Stimulated activated CD8-positive, alpha-beta memory T cell treated with anti-CD3 and anti-CD28 coated beads, Interleukin-15, amount 100 ng/mL, for 48 hours (primary cell): ENCODE measurements around the gene KRTAP19-3.
"Not testable (repeated sequence)": the region's sequence is repeated elsewhere in the genome, so short reads cannot be mapped to it uniquely, and the experiment has no call there.

Source experiments
- DNase-seq, 2 donors: peaks; one replicate each; pipeline ENCODE4 v3.0.0-alpha.2; 2020; ENCODE audit warnings: low read depth in 2 of 2

The KRTAP19-3 gene

DNA sequence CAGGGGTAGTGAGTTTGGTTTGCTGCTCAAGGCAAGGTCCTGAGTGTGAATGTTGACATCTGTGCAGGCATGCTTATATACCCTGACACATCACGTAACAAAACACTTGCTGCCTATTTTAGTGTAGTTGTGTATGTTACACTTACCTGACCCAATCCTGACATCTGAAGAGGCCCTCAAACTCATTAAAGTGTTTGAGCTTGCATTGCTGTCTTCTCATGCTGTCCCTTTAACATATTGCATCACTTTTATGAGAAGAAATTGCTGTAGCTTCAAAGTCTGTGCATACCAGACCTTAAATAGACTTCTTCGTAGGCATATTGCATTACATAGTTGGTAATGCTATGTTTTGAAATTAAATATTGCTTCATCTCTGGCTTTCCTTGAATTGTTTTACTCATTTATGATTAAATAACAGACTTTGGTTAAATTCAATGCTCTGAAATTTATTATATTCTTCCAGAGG, at the start of gene KRTAP19-3:
Gene KRTAP19-3, minus strand, starts transcription at position 51 of the 466 bp plus-strand sequence. CDS start 56 bp downstream, outside the sequence.
- no peak for DNase-seq

DNA sequence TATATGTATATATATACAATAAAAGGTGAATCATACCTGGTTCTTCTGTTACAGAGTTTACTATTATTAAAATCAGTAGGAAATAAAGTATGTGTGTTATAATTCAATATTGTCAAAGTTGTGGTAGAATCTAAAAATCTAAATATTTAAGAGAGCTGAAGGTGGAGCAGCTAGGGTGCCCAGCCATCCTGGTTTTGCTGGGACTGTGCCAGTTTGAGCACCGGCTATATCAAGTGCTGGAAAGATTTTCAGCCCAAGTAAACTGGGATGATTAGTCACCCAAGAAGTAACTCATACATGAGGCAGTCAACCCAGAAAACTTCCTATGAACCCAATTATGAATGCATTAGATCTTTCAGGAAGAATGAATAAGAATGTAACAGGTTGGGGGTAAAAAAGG, 27.1 kb upstream of the KRTAP19-3 start:
- no peak for DNase-seq

DNA sequence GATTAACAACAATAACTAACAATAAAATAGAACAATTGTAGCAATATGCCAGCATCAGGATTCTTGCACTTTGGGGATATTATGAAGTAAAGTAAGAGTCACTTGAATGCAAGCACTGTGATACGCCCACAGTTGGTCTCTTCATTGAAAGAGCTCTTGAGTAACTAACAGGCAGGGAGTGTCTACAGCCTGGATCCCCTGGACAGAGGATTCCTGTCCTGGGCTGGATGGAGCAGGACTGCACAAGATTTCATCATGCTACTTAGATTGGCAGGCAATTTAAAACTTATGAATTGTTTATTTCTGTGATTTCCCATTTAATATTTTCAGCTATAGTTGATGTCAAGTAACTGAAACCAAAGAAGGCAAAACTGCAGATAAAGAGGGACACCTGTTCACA, 23.9 kb upstream of the KRTAP19-3 start:
- DNase-seq, result no peak

DNA sequence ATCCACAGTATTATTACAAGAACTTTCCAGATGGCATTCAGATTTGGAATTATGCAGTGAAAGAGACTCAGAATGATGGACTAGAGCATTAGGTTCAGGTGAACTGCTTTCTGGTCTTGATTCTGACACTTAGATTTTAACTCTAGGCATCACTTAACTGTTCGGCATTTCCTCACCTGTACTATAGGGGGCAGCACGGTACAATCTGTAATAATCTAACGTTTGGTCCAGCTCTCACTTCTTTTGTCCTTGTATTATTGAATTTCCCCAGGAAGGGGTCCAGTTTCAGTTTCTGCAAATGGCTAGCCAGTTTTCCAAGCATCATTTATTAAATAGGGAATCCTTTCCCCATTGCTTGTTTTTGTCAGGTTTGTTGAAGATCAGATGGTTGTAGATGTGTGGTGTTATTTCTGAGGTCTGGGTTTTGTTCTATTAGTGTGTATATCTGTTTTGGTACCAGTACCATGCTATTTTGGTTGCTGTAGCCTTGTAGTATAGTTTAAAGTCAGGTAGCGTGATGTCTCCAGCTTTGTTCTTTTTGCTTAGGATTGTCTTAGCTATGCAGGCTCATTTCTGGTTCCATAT, 13.9 kb upstream of the KRTAP19-3 start:
- not testable (repeated sequence) for DNase-seq

DNA sequence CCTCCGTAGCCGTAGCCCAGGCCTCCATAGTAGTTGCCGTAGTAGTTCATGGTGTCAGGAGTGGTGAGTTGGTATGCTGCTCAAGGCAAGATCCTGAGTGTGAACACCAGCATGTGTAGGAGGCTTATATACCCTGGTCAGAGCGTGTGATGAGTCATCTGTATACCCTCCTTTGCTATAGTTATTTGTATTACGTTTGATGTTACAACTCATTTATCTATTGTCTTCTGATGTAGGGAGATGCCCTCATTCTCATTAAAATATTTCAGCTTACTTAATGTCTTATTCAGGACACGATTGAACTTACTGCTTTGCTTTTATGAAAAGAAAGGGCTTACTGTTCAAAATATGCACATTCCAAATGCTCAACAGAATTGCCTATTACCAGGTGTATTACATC, 10.2 kb upstream of the KRTAP19-3 start, which contains the start of gene KRTAP19-5:
Gene KRTAP19-5, minus strand, starts transcription at position 101 of the 400 bp plus-strand sequence. Its CDS starts 51 bp downstream, at position 50.
- no peak for DNase-seq

DNA sequence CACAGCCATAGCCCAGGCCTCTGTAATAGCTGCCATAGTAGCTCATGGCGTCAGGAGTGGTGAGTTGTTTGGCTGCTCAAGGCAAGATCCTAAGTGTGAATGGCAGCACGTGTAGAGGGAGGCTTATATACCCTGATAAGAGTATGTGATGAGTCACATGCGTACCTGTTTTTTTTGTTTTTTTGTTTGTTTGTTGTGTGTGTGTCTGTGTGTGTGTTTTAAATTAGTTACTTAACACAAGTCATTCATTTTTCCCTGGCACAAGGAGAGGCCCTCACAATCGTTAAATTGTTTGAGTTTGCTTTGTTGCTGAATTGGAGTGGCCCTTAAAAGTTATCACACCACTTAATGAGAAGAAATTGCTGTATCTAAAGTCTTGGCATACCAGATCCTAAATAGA, 5.3 kb upstream of the KRTAP19-3 start, which contains the start of gene KRTAP19-4:
Gene KRTAP19-4, minus strand, starts transcription at position 101 of the 400 bp plus-strand sequence. Its CDS starts 55 bp downstream, at position 46.
- DNase-seq, result no peak

DNA sequence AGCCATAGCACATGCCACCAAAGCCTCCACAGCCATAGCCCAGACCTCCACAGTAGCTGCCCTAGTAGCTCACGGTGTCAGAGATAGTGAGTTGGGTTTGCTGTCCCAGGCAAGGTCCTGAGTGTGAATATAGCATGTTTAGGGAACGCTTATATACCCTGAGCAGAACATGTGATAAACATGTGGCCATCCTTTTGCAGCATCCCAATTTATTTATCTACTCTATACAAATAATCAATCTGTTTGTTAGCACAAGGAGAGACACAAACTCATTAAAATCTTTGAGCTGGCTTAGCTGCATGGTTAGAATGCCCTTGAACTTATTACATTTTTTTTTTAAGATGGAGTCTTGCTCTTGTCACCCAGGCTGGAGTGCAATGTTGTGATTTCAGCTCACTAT, 4.5 kb downstream of the KRTAP19-3 start, which contains the start of gene KRTAP19-2:
Gene KRTAP19-2, minus strand, starts transcription at position 101 of the 400 bp plus-strand sequence. Its CDS starts 88 bp downstream, at position 13.
- DNase-seq, result no peak

DNA sequence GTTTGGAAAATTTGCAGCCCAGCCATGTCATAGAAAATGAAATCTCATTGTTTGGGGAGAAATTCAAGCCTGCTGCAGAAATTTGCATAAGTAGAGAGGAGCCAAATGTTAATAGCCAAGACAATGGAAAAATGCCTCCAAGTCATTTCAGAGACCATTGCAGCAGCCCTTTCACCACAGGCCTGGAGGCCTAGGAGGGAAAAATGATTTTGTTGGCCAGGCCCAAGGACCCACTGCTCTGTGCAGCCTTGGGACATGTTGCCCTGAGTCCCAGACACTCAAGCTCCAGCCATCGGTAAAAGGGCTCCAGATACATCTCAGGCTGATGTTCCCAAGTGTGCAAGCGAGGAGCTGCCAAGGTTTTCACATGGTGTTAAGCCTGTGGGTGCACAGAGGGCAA, 5.6 kb downstream of the KRTAP19-3 start:
- DNase-seq, result no peak

DNA sequence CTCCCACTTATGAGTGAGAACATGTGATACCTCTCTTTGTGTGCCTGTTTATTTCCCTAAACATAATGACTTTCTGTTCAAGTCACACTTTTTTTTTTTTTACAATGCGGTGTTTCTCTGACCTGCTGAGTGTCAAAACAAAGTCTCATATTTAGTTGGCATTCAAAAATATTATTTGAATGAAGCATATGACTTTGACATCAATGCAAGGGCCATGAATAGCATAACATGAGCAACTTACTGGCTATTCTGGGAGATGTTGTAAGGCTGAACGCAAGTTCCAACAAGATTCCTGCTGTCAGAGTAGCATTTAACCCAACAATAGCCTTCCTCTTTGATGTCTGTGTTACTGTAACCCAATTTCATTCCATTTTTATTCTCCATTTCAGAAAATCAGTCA, 9.7 kb downstream of the KRTAP19-3 start:
- no peak for DNase-seq

DNA sequence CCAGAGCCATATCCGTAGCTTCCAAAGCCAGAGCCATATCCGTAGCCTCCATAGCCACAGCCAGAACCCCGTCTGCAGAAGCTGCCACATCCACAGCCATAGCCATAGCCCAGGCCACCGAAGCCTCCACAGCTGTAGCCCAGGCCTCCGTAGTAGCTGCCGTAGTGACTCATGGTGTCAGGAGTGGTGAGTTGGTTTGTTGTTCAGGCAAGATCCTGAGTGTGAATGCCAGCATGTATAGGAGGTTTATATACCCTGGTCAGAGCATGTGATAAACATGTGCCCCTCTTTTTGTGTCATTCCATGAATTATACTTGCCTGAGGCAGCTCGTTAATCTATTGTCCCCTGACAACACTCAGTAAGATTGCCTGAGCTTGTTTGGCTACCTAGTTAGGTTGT, 11.7 kb downstream of the KRTAP19-3 start, which contains the start of gene KRTAP19-1:
Gene KRTAP19-1, minus strand, starts transcription at position 223 of the 400 bp plus-strand sequence. Its CDS starts 50 bp downstream, at position 173.
- DNase-seq, result no peak

DNA sequence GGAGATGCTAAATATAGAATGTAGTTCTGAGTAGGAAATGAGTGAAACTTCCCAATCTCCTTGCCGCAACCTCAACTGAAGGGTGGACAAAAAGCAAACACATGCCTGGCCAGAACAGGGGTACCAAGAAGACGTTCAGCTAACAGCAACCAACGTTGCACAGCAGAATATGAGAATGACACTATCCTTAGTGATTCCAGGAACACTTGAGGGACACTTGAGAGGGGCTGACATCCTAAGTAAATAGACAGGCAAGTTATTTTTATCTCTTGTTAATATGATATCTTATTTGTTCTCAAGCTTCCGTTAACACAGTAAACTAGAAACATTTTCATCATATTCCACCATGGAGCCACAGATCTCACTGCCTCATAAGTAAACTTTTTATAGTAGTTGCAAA, 12.6 kb downstream of the KRTAP19-3 start:
- DNase-seq, result no peak

DNA sequence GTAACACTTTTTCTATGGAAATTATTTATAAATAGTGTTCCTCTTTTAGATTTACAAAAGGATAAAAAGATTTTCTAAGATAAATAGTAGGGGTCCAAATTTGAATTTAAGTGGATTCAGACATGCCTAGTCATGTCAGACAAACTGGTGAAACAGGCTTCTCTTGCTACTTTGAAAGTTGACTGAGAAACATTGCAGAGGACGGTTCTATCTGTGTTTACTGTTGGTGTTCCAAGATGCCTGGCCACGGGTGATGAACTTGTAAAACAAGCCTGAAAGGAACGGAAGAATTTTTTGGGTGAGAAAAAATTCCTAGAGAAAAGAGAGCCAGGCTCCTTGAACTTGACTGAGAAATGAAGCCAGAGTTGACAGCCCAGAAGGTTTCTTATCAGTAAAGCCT, 13.8 kb downstream of the KRTAP19-3 start:
- DNase-seq, result no peak

DNA sequence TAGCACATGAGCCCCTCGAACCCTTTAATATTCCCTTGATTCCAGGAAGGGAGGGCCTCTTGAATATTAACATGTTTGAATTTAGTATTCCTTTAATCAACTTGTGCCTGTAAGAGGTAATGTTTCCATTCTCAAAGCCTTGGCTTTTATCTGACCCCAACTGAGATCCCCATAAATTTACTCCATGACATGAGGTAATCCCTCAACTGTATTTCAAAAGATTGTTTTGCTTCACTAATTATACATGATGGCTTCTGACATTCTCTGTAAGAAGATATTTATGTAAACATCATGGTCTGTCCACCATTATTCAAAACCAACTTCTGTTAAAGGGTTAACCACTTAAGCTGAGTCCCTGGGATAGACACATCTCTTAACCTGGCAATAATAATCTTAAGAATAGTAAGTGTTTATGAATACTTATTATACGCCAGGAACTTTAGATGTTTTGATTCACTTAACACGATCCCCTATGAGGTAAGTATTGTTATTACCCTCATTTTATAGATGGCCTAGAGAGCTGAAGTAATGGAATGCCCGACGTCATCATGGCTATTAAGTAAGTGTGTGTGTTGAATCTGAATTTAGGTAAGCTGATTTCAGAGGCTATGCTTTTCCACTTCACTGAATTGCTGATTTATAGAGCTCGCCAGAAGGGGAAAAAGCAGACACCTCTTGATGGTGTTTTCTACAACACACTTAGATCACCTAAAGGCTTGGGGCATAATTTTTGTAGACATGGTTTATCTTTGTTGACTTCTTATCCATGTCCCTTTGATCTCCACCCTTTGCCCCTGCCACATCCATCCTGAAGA, 22.7 kb downstream of the KRTAP19-3 start:
- no peak for DNase-seq

DNA sequence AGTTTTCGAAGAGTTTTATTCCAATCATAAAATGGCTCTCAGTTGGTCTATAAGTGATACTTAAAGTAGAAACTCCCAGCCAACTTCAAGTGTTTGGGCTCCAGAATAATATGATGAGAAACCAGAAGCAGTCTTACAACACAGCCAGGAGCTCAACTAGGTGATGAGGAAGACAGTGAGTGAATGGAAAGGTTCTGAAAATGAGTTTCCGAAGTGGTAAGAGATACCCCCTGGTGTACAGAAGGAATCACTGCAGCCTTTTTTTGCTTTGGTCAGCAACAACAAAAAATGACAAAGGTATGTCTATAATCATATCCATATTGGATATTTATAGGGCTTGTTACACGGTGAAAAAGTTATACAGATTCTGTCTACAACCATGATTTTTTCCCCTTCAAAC, 28.1 kb downstream of the KRTAP19-3 start:
- no peak for DNase-seq

DNA sequence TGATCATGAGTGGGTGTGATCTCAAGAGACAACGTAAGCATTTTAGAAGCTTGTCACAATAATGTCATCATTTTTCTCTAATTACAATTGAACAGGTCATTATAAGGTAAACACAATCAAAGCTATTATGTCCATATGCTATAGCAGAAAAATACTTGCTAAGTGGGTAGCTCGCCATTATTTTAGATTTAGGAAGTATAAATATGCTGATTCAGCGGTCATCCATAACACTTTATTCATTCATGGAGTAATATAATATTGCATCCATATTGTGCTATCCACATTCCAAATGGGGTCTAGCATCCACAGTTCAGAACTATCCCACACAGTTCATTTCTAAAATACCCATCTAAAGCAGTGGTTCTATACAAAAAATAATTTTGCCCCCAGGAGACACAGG, 43.3 kb downstream of the KRTAP19-3 start:
- DNase-seq, result no peak

DNA sequence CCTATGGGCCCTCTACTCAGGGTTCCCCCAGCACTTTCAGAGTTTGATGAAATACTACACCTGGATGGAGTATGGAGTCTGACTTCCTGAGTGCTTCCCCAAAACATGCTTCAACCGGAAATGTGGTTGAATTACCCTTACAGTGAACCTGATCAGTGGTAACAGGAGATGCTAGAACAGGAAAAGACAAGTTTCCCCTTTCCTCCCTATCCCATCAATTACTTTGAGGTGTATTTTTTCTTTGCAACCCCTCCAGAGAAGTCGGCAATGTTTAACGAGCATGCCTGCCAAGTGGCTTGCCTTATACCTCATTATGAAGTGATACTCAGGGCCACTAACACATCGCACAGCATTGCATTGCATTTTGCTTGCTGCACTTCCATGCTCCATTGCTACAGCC, 44.8 kb downstream of the KRTAP19-3 start:
- DNase-seq, result no peak

DNA sequence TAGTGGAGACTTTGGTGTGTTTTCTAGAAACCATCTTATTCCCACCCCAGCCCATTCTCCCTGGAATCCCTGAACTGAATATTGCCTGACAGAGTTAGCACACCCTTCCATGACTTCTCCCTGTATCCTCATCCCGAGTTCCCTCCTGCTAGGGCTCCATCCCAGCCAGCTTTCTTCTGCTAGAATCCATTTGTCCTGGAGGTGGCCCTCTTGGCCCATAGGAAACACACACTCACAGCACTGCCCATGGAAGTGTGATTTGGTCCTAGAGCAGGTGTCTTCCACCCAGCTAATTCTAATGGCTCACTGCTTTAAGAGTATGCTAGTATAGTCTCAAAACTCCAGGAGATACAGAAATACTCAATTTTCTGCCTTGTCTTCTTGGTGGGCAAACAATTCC, 47.6 kb downstream of the KRTAP19-3 start:
- no peak for DNase-seq

DNA sequence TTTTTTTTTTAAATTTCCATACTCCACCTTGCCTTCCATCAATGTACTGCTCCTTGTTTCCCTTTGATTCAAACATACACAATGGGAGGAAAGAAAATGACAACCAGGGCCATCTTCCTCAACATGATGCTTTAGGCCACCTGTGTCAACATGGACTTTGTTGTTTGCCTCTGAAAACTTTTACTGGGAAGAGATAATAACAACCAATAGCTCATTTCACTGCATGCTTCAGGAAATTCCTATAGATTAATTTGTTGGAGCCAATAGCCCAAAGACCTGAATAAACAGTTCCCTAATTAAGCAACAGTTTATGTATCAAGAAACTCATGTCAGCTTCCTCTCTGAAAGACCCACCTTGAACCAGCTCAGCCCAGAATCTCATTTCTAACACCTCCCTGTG, 48.6 kb downstream of the KRTAP19-3 start:
- no peak for DNase-seq
